GM12878 (cell line): ENCODE results near the gene ANKRD65. TPM values are rescaled to one million over a fixed set of nuclear protein-coding genes. Genes with fewer than 3 reads are reported as not detected.
"Not testable (repeated sequence)": the region's sequence is repeated elsewhere in the genome, so short reads cannot be mapped to it uniquely, and the experiment has no call there.

ENCODE experiments used
- ATAC-seq: fragments of 200-7000 bp; cut with Tn5 transposase; 3 replicates; pipeline ENCODE4 v1.9.1; 2020; ENCODE audit warnings: mild to moderate bottlenecking, moderate library complexity
- BruUV-seq: library from RNA; stranded (reverse); fragments of 400-500 nt; replicated peaks from 2 replicates; lab custom pipeline; 2021; lab: Mats Ljungman, UMichigan
- CTCF ChIA-PET: fragments of 300-600 bp; sonication (Branson Sonifier 250); formaldehyde crosslinking; extraction: SDS; loops from one replicate; lab custom pipeline; 2021; ENCODE audit warnings: inconsistent platforms; lab: Yijun Ruan, JAX
- POLR2A ChIA-PET: fragments of 350-600 bp; formaldehyde crosslinking; extraction: SDS; loops from one replicate; lab custom pipeline; 2021; ENCODE audit warnings: inconsistent platforms; lab: Charles Lee
- RAD21 ChIA-PET: fragments of 300-600 bp; sonication (Branson Sonifier 250); formaldehyde crosslinking; loops from one replicate; lab custom pipeline; 2023; ENCODE audit warnings: antibody characterized with exemption; ENCODE audit not compliant: unreplicated experiment; lab: Charles Lee
- SMC1A ChIA-PET: fragments of 300-600 bp; sonication (Branson Sonifier 250); formaldehyde crosslinking; loops from one replicate; lab custom pipeline; 2023; ENCODE audit not compliant: unreplicated experiment, uncharacterized antibody; lab: Charles Lee
- DNase-seq: peaks from one replicate; pipeline ENCODE4 v3.0.0-alpha.2; 2011; ENCODE audit warnings: low read depth, low spot score
- FAIRE-seq: peaks from 3 replicates; lab custom pipeline; 2011; peaks lifted over from hg19 to GRCh38; lab: Jason Lieb, UNC
- H2AFZ ChIP-seq: 2 replicates; pipeline ENCODE4 v1.6.0; 2011; ENCODE audit warnings: low read depth, low read length, control low read depth; ENCODE audit not compliant: control insufficient read depth
- H3K27ac ChIP-seq: 2 replicates; pipeline ENCODE4 v1.5.1; 2011; ENCODE audit warnings: control low read depth; ENCODE audit not compliant: control insufficient read depth, insufficient read depth
- H3K27me3 ChIP-seq, 2 experiments: replicated peaks in 1 of 2; 2 replicates each; pipeline versions ENCODE4 v1.6.0 to v1.6.1; 2011; ENCODE audit warnings: low read length in 1 of 2; ENCODE audit not compliant: control insufficient read depth in 2 of 2, insufficient read depth in 2 of 2
- H3K36me3 ChIP-seq, 2 experiments: 2 replicates each; pipeline ENCODE4 v1.5.1; 2011; ENCODE audit warnings: low read length in 1 of 2; ENCODE audit not compliant: control insufficient read depth in 2 of 2, insufficient read depth in 2 of 2
- H3K4me1 ChIP-seq: 2 replicates; pipeline ENCODE4 v1.6.1; 2011; ENCODE audit warnings: mild to moderate bottlenecking, low read length, moderate library complexity, mixed read lengths; ENCODE audit not compliant: control insufficient read depth, insufficient read depth
- H3K4me2 ChIP-seq: 2 replicates; pipeline ENCODE4 v1.6.0; 2011; ENCODE audit warnings: control low read depth; ENCODE audit not compliant: control insufficient read depth, insufficient read depth
- H3K4me3 ChIP-seq: fragments of 200-600 bp; sonication (generic); 2 replicates; pipeline ENCODE4 v1.5.1; 2016
- H3K79me2 ChIP-seq: 2 replicates; pipeline ENCODE4 v1.6.0; 2011; ENCODE audit warnings: low read length; ENCODE audit not compliant: control insufficient read depth, insufficient read depth
- H3K9ac ChIP-seq: 2 replicates; pipeline ENCODE4 v1.8.0; 2011; ENCODE audit warnings: low read length, control low read depth, mixed read lengths; ENCODE audit not compliant: control insufficient read depth, insufficient read depth
- H3K9me3 ChIP-seq: replicated peaks from 3 replicates; pipeline ENCODE4 v1.5.1; 2011; ENCODE audit warnings: mild to moderate bottlenecking, low read length; ENCODE audit not compliant: control insufficient read depth, insufficient read depth
- H4K20me1 ChIP-seq: 2 replicates; pipeline ENCODE4 v1.6.0; 2011; ENCODE audit not compliant: control insufficient read depth, insufficient read depth
- KLF5 ChIP-seq: fragments of 450-650 bp; IDR thresholded peaks from 2 replicates; pipeline ENCODE4 v1.6.1; 2014; ENCODE audit warnings: mild to moderate bottlenecking; ENCODE audit not compliant: partially characterized antibody
- ZNF274 ChIP-seq: IDR thresholded peaks from one replicate; pipeline ENCODE4 v1.8.0; 2011; ENCODE audit not compliant: insufficient read length, insufficient read depth
- WGBS: methylation state at CpG from one replicate; pipeline ENCODE4 v1.1.6; 2016; ENCODE audit warnings: low lambda C conversion rate; ENCODE audit not compliant: insufficient replicate concordance, insufficient coverage; ENCODE audit errors: missing lambda C conversion rate; 5-methylcytosine and 5-hydroxymethylcytosine counted together
- in situ Hi-C: fragments of 300-500 bp; cut with MboI; formaldehyde crosslinking; loops from 9 replicates; pipeline ENCODE4 v1.14.3; 2018; ENCODE audit warnings: mixed read lengths
- intact Hi-C: fragments of 100-400 bp; cut with micrococcal nuclease; formaldehyde crosslinking; loops from one replicate; pipeline ENCODE4 v1.14.2; 2022; ENCODE audit not compliant: unreplicated experiment
- polyA plus RNA-seq, 11 experiments: library from polyadenylated mRNA; depleted of rRNA in 4 of 11; unstranded in 6 of 11; stranded (reverse) in 5 of 11; fragments of >200 nt; fragmentation: Nextera tagmentation in 4 of 11; fragmentation: Illumina TruSeq in 1 of 11; extraction: Ambion mirVana in 4 of 11; extraction: Trizol in 1 of 11; gene quantifications; 1 replicate in 1 of 11; 2 replicates in 10 of 11; pipeline versions ENCODE4 v1.2.1 to v1.2.3, GENCODE V29; 2011 to 2016; ENCODE audit warnings: inconsistent platforms in 2 of 11, missing spikeins in 2 of 11, low read depth in 1 of 11
- total RNA-seq, 4 experiments: library from RNA; depleted of rRNA in 3 of 4; stranded (reverse); fragments of >200 nt in 3 of 4; fragmentation: Illumina TruSeq in 1 of 4; extraction: Trizol in 1 of 4; gene quantifications; 2 replicates each; pipeline versions ENCODE4 v1.2.1 to v1.2.3, GENCODE V29; 2013 to 2021
- TF ChIP-seq, protein P1 (sequence below): fragments of 450-650 bp; IDR thresholded peaks from 2 replicates; pipeline ENCODE4 v1.6.1; 2018; ENCODE audit warnings: borderline replicate concordance, mild to moderate bottlenecking; ENCODE audit not compliant: partially characterized antibody
- TF ChIP-seq, protein P2 (sequence below), 3 experiments: IDR thresholded peaks in 2 of 3; conservative IDR thresholded peaks in 1 of 3; 2 replicates each; pipeline ENCODE4 v1.5.1; 2011; ENCODE audit warnings: low read depth in 3 of 3, low read length in 3 of 3, mild to moderate bottlenecking in 3 of 3, control low read depth in 2 of 3, moderate library complexity in 2 of 3, inconsistent platforms in 1 of 3, mixed read lengths in 1 of 3; ENCODE audit not compliant: control insufficient read depth in 2 of 3, insufficient read depth in 1 of 3; ENCODE audit errors: extremely low read depth in 1 of 3
- TF ChIP-seq, protein P3 (sequence below): fragments of 450-650 bp; IDR thresholded peaks from 2 replicates; pipeline ENCODE4 v1.6.1; 2016; ENCODE audit warnings: mild to moderate bottlenecking

ANKRD65 gene
- total and polyA plus RNA-seq, 10 of the 15 experiments (the other 5 are each of a cell fraction or from before 2014, with no cell fraction given) = 0.05 to 2.8 (median 0.37) TPM

DNA sequence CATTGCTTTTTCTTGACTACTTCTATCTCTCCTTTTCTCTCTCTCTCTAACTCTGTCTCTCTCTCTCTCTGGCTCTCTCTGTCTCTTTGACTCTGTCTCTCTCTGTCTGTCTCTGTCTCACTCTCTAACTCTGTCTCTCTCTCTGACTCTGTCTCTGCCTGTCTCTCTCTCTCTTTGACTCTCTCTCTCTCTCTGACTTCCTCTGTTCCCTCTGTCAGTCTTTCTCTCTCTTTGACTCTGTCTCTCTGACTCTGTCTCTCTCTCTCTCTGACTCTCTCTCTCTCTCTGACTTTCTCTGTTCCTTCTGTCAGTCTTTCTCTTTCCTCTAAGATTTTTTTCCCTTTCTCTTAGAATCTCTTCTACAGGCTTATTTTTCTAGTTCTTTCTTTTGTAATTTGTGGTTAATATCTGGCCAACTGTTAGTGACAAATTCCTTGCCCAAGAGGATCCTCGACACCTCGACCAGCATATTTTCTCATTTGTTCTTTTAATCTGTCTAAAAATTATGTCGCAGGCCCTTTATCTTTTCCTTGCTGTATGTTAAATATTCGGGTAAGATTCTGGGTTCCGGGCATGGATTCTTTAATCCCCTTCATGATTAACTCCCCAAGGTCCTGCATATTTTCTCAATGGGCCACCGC, 28.1 kb upstream of the ANKRD65 start, which contains the start of gene ATAD3C:
Gene ATAD3C, plus strand, starts transcription at position 591 of the 641 bp plus-strand sequence. CDS start 995 bp downstream, outside the sequence.
- H3K4me1 ChIP-seq = no peaks in the 10 kb centered on the region
- H3K4me2 ChIP-seq = no peak within 1 kb of the TSS
- in situ Hi-C loops (no loop called here), intact Hi-C loops (no loop called here)
- no peak for FAIRE-seq
- no peak within 1 kb of the TSS for H3K27ac ChIP-seq
- ChIA-PET POLR2A (no interaction called here), SMC1A (interaction anchor here (1.0 kb wide), 1 partner anchor 9 kb away, joined by 4 read pairs; no protein-coding TSS in a partner anchor), CTCF (interaction anchor here (0.7 kb wide), 1 partner anchor 8 kb away, joined by 3 read pairs; no protein-coding TSS in a partner anchor), RAD21 (no interaction called here)
- BruUV-seq = no TSS peak
- TF ChIP-seq, protein P1, sequence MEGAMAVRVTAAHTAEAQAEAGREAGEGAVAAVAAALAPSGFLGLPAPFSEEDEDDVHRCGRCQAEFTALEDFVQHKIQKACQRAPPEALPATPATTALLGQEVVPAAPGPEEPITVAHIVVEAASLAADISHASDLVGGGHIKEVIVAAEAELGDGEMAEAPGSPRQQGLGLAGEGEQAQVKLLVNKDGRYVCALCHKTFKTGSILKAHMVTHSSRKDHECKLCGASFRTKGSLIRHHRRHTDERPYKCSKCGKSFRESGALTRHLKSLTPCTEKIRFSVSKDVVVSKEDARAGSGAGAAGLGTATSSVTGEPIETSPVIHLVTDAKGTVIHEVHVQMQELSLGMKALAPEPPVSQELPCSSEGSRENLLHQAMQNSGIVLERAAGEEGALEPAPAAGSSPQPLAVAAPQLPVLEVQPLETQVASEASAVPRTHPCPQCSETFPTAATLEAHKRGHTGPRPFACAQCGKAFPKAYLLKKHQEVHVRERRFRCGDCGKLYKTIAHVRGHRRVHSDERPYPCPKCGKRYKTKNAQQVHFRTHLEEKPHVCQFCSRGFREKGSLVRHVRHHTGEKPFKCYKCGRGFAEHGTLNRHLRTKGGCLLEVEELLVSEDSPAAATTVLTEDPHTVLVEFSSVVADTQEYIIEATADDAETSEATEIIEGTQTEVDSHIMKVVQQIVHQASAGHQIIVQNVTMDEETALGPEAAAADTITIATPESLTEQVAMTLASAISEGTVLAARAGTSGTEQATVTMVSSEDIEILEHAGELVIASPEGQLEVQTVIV = no peak
- TF ChIP-seq, protein P2, sequence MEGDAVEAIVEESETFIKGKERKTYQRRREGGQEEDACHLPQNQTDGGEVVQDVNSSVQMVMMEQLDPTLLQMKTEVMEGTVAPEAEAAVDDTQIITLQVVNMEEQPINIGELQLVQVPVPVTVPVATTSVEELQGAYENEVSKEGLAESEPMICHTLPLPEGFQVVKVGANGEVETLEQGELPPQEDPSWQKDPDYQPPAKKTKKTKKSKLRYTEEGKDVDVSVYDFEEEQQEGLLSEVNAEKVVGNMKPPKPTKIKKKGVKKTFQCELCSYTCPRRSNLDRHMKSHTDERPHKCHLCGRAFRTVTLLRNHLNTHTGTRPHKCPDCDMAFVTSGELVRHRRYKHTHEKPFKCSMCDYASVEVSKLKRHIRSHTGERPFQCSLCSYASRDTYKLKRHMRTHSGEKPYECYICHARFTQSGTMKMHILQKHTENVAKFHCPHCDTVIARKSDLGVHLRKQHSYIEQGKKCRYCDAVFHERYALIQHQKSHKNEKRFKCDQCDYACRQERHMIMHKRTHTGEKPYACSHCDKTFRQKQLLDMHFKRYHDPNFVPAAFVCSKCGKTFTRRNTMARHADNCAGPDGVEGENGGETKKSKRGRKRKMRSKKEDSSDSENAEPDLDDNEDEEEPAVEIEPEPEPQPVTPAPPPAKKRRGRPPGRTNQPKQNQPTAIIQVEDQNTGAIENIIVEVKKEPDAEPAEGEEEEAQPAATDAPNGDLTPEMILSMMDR (IDR thresholded peaks at IDR 0.05 in 2 of 3, conservative IDR thresholded peaks at IDR 0.05 in 1 of 3; ENCODE audit: control insufficient read depth in 2 of 3, extremely low read depth in 1 of 3, insufficient read depth in 1 of 3, low read depth in 3 of 3, low read length in 3 of 3) = no peak
- TF ChIP-seq, protein P3, sequence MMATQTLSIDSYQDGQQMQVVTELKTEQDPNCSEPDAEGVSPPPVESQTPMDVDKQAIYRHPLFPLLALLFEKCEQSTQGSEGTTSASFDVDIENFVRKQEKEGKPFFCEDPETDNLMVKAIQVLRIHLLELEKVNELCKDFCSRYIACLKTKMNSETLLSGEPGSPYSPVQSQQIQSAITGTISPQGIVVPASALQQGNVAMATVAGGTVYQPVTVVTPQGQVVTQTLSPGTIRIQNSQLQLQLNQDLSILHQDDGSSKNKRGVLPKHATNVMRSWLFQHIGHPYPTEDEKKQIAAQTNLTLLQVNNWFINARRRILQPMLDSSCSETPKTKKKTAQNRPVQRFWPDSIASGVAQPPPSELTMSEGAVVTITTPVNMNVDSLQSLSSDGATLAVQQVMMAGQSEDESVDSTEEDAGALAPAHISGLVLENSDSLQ = 0 out of 2 replicates have a peak, but pooled peaks have one; percentile 6
- TF ChIP-seq KLF5 (no peak), ZNF274 (no peak)
- H3K4me3 ChIP-seq = no peak within 1 kb of the TSS
- no peaks in the 10 kb centered on the region for H3K9me3 ChIP-seq
- H3K36me3 ChIP-seq = no peaks in the 10 kb centered on the region
- no peaks in the 10 kb centered on the region for H4K20me1 ChIP-seq
- H3K27me3 ChIP-seq = no peaks in the 10 kb centered on the region
- no peak for ATAC-seq
- no peak for DNase-seq
- no peak within 1 kb of the TSS for H2AFZ ChIP-seq
- H3K9ac ChIP-seq = no peak within 1 kb of the TSS
- H3K79me2 ChIP-seq = no peaks in the 10 kb centered on the region
- 55% methylated on average over 6 of the region's 6 CpGs for WGBS

DNA sequence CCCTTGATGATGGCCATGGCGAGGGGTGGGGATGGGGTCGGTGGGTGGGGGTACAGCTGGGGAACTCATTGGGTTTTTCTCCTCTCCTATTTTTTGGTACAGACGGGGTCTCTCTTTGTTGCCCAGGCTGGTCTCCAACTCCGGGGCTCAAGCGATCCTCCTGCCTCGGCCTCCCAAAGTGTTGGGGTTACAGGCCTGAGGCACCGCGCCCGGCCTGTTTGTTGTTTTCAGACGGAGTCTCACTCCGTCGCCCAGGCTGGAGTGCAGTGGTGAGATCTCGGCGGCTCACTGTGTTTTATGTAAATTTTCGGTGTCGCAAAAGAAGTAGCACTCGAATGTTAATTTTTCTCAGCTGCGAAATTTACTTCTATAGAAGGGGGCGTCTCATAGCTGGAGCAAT, 25.6 kb upstream of the ANKRD65 start:
- H3K4me2 ChIP-seq, H3K4me1 ChIP-seq, H3K27ac ChIP-seq, H2AFZ ChIP-seq, H3K9ac ChIP-seq, POLR2A ChIA-PET, H3K4me3 ChIP-seq, SMC1A ChIA-PET, FAIRE-seq, H3K9me3 ChIP-seq, BruUV-seq, H3K79me2 ChIP-seq, intact Hi-C loops, H4K20me1 ChIP-seq, DNase-seq, RAD21 ChIA-PET, H3K36me3 ChIP-seq, in situ Hi-C loops, ATAC-seq, H3K27me3 ChIP-seq: not testable (repeated sequence)
- CTCF ChIA-PET = interaction anchor here (0.7 kb wide), 1 partner anchor 98 kb away, joined by 4 read pairs; no protein-coding TSS in a partner anchor
- WGBS = 66% methylated on average over 15 of the region's 19 CpGs
